IPS DF 19.7 (cell line): ENCODE measurements around the gene YPEL5.
"Not testable (repeated sequence)": the region's sequence is repeated elsewhere in the genome, so short reads cannot be mapped to it uniquely, and the experiment has no call there.

ENCODE experiments used
- DNase-seq: peaks from one replicate; pipeline ENCODE4 v3.0.0-alpha.2; 2013; ENCODE audit warnings: low read depth, low spot score

The YPEL5 gene

DNA sequence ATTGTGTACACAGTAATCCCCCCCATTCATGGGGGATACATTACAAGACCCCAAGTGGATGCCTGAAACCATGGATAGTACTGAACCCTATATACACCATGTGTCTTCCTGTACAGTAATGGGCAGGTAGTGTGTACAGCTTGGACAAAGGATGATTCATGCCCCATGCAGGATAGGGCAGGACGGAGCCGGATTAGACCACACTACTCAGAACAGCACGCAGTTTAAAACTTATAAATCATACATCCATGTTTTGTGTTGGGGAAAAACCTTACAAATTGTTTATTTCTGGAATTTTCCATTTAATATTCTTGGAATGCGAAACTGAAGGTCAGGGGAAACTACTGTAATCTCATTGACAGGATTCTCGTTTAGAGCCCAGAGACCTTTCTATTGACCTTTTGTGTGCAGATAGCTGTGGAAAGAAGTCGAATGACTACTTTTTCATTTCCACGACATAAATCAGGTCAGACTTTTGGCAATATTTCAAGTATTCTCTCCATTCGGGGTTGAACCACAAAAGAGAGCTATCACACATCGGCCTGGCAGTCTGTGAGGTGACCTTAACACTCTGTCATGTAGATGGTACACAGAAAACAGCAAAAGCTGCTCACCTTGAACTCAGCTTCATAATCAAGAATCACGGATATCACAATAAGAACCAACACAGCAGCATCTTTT is 9.9 kb upstream of the YPEL5 start:
- no peak for DNase-seq

DNA sequence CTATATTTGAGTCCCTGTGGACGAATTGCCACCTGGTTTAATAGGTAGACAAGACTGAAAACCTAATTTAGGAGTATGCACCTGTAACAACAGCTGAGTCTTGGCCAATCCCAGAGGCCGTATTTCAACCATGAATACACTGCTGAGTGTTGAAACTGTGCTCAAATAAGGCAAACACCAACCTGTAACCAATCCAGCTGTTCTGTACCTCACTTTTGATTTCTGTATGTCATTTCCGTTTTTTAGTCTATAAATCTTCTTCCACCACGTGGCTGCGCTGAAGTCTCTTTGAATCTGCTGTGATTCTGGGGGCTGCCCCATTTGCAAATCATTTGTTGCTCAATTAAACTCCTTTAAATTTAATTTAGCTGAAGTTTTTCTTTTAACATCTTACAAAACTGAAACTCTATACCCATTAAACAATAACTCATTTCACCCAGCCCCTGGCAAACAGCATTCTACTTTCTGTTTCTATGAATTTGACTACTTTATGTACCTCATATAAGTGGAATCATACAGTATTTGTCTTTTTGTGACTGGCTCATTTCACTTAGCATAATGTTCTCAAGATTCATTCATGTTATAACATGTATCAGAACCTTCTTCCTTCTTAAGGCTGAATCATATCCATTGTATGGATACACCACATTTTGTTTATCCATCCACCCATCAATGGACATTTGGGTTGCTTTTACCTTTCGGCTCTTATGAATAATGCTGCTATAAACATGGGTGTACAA is 7.5 kb upstream of the YPEL5 start:
- DNase-seq, result no peak

DNA sequence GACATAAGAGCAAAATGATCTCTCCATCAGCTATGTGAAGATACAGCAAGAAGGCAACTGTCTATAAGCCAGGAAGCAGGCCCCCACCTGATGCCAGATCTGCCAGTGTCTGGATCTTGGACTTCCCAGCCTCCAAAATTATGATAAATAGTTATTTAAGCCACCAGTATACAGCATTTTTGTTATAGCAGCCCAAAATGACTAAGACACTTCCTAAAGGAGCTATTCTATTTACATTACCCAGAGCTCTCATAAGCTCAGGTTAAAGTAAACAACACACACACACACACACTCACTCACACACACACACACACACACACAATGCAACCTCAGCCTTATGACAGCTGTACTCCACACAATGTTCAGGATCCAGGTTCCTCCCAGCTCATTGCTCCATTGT is 5.7 kb upstream of the YPEL5 start:
- DNase-seq, result no peak

DNA sequence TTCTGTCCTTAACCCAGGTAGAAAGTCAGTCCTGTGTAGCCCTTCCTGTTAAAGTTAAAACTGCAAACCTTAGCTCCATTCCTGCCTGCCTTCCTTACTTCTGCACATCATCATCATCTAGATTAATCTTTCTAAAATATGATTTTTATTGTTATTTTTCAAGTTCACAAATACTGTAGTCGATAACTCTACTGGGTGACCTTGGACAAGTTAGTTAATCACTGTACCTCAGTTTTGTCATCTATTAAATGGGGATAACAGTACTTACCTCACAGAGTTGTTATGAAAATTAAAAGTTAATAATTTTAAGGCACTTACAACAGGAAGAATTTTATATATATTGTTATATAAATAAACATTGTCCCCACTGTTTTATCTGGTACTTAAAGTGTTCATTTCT is 2.5 kb upstream of the YPEL5 start:
- no peak for DNase-seq

DNA sequence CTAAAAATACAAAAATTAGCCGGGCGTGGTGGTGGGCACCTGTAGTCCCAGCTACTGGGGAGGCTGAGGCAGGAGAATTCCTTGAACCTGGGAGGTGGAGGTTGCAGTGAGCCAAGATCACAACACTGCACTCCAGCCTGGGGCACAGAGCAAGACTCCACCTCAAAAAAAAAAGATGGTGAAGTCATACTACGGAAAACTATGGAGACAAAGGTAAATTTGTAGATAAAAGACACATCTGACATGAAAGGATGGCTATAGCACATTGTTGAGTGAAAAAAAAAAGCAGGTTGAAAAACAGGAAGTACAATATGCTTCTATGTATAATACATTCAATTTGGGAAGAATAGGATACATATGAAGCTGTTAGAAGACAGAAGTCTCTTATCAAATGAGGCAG is 1.9 kb upstream of the YPEL5 start:
- DNase-seq, result not testable (repeated sequence)

DNA sequence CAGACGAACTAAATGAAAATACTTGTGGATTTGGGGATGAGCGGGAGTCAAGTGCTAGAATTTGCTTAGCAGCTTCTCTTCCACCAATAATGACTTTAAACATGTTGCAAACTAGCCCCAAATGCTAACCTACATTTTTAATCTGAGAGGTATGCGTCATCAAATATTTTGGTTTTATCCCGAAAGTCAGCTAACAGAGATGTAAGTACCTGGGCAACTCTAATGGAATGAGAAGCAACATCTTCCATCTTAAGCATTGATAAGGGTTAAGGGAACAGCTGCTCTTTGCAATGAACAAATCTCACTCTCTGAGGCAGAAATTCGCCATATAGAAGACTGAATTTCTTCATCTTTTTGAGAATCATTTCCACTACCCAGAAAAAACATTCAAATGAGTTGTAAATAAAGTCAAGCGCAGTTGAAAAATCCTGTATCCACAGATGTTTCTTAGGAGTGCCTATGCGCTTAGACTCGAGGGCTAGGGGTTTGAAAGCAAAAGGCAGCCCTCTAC is 926 bp upstream of the YPEL5 start:
- no peak for DNase-seq

GRCh38 chr2:30147196-30147714 is 448 bp downstream of the YPEL5 start:
- no peak for DNase-seq

GRCh38 chr2:30147715-30148610 is 1.2 kb downstream of the YPEL5 start:
- no peak for DNase-seq

GRCh38 chr2:30148850-30149249 is 2.0 kb downstream of the YPEL5 start:
- DNase-seq, result no peak

DNA sequence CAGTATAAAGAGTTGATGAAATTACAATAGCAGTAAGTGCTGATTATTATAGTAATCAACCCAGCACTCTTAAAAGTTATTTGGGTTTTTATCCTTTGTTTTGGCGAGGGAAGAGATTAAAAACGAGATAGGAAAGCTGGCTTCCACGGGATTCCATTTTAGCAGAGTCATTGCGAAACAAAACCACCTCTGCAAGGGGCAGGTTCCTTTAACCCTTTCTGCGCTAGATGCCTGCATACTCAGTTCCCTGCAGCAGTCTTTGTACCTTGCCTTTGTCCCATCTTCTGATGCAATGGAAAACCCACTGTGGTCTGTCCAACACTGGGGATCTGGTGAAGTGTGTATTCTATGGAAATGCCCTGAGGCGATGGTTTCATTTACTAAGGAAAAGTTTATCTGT is 2.7 kb downstream of the YPEL5 start:
- no peak for DNase-seq

GRCh38 chr2:30149976-30150375 is 3.2 kb downstream of the YPEL5 start:
- no peak for DNase-seq

DNA sequence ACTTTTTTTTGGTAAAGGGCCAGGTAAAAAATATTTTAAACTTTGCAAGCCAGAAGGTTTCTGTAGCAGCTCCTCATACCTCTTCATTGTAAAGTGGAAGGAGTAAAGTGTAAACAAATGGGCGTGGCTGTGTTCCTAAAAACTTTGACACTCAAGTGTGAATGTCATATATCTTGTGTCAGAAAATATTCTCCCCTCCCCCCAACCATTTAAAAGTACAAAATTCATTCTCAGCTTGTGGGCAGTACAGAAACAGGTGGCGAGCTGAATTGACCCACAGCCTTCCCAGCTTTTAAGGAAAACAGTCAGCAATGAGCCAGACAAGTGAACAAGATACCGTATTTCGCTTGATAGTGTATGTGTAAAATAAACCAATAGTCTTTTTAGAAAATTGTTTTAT is 4.0 kb downstream of the YPEL5 start:
- no peak for DNase-seq

DNA sequence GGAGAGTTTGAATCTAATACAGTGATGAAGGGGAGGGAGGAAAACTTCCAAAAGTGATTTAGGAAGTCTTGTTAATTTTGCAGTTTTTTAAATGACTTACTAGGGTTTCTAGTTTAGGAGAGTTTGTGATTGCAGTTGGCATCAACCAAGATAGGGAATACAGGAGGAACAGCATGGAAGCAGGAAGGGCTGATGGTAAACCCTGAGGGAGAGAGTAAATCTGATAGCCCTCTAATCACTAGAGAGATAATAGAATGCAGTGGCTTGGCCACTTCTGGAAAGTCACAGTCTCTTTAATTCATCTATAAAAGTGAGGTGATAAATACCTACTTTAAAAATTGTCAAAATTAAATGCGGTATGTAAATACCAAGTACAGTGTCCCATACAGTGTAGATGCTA is 5.6 kb downstream of the YPEL5 start:
- no peak for DNase-seq

GRCh38 chr2:30155202-30155601 is 8.4 kb downstream of the YPEL5 start:
- no peak for DNase-seq

DNA sequence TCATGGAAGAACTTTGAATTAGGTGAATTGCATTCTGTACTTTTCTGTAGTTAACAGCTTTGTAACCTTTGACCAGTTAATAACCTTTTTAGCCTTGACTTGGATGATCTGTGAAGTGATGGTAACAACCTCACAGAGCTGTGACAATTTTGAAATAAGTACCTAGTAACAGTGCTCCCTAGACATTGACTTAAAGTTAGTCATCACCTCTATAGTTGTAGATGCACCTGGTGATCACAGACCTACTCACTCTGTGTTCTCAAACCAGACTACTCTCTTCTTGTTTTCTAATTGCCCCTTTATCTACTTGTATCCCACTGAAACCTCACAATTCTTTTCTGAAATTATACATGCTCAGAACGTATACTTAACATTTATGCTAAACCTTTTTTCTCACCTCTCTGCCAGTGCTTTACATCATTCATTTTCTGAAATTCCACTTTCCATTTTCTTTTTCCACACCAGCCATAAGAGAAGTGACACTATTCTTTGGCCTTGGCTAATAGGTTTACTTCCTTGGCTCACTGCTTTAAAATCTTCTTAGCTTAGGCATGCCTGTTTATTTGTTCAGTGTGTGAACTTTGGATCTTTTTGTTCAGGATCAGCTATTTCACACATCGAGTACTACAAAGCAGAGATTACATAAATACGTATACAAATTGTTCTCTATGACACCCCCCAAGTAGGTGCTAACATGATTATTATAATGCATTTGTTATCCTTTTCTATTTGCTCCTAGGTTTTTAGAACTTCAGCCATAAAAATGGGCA is 9.3 kb downstream of the YPEL5 start:
- DNase-seq, result no peak

- no peak for DNase-seq
These were observed 10.8 kb downstream of the YPEL5 start for GRCh38 chr2:30157616-30158015.

GRCh38 chr2:30159766-30160165 is 13.0 kb downstream of the YPEL5 start:
- DNase-seq, result no peak

- DNase-seq, result no peak
These were observed 15.3 kb downstream of the YPEL5 start for GRCh38 chr2:30161929-30162706.

DNA sequence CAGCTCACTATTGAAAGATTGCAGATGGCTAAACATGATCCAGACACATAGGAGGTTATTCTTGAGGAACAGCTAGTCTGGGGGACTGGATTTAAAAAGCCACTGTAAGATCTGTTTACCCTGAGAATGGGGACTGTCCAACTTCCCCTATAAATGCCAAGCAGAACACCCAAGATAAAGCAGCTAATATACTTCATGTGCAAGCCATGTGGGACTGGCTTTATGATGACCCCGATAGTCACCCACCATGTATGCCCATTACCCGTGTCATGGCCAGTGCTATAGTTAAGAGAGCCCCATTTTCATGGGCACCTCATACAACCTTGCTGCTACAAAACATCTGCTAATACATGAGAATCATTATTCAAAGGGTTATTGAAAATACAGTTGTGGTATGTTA is 16.0 kb downstream of the YPEL5 start:
- DNase-seq, result no peak

DNA sequence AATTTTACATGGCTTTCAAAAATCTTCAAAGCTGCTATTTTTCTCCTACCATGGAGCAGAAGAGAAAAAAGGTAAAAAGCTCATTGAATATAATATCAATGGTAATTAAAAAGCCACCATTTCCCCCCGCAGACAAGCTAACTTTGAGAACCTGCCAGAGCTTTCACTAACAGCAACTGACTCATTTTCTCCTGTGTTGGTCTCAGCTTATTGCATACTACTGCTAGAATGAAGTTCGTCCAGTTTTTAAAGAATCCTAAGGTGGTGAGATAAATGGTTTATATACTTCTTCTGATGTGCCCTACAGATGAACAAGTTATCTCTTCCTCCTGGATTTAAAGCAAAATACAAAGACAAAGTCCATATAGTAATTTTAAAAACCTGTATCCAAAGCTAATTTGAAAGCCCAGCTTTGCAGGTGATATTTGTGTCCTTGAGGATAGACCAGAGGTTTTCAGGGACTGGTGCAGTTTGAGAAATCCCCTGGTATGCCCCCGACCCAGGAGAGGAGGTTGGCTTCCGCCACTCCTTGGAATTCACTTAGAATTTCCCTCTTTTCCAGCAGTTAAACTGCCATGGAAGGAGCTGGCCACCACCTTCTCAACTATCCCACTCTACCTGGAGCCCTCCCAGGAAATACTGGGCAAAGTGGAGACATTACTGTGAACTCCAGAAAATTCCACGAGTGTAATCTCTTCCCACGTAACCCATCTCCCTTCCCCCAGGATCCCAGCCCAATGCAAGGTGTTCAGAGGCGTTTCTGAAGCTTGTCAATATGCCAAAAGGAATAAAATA is 17.5 kb downstream of the YPEL5 start:
- no peak for DNase-seq
